GM18907 (cell line): Measurements from ENCODE around the gene PDE6B.
"Not testable (repeated sequence)": the region's sequence is repeated elsewhere in the genome, so short reads cannot be mapped to it uniquely, and the experiment has no call there.

Source experiments
- ATAC-seq: cut with Tn5 transposase; IDR thresholded peaks from one replicate; pipeline ENCODE4 v1.9.1; 2021; ENCODE audit warnings: mild to moderate bottlenecking, moderate library complexity; ENCODE audit not compliant: unreplicated experiment

The PDE6B gene

GRCh38 chr4:635066-635835 is 9.9 kb downstream of the PDE6B start:
- ATAC-seq = not testable (repeated sequence)

DNA sequence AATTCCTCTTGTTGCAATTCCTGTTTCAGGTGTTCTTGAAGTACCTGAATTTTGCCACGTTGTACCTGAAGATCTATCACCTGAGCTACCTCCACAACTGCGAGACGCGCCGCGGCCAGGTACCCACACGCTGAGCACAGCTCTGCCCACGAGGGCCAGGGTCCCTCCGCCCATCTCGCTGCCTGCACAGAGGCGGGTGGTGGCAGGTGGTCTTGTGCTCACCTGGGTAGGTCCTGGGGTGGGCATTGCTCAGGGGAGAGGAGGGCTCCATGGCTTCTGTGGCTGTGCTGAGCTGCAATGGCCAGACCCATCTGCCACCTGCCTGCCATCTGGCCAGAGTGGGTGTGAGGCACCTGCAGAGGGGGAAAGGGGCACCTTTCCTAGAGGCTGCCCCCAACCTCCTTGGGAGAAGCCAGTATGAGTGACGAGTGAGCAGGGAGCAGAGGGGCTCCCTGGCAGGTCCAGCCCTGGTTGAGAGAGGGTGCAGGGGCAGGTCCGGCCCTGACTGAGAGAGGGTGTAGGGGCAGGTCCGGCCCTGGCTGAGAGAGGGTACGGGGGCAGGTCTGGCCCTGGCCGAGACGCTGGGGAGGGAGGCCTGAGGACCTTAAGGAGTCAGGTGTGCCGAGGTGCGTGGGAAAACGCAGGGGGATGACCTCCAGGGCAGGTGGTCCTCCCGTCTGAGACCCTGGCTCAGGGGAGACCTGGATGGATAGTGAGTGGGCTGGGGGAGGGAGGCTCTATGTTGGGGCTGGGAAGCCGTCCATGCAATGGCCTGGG is 10.7 kb downstream of the PDE6B start:
- no peak for ATAC-seq

DNA sequence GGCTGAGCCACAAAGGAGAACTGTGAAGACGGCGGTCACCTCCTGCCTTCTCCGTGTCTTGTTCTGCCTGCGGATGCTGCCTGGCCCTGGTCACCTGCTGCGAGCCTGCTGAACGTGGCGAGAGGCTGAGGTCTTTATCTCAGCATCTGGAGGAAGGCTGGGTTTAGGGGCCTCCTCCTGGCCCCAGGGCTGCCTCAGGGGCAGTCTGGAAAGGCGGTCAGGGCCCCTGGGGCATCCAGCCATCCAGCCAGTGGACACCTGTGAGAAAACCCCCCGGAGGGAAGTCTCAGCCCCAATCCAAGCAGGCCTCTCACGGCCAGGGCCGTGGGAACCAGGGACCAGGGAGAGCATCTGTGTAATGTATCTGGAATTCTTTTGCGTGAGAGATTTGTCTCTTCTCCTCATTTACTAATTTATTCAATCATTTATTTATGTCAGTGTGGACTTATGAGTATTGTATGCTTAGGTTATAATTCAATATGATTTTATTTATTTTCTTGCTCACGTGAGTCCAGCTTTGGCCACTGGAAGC is 11.3 kb downstream of the PDE6B start:
- ATAC-seq = no peak

- no peak for ATAC-seq
Measured at GRCh38 chr4:637536-638280, 12.3 kb downstream of the PDE6B start.

DNA sequence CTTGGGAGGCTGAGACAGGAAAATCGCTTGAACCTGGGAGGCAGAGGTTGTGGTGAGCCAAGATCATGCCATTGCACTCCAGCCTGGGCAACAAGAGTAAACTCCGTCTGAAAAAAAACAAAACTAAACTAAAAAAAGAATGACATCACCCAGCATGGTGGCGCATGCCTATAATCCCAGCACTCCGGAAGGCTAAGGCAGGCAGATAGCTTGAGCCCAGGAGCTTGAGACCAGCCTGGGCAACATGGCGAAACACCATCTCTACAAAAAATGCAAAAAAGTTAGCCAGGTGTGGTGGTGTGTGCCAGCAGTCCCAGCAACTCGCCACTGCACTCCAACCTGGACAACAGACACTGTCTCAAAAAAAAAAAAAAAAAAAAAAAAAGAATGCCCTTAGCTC is 17.0 kb downstream of the PDE6B start:
- not testable (repeated sequence) for ATAC-seq

- ATAC-seq = no peak
Measured at GRCh38 chr4:646460-646859, 21.1 kb downstream of the PDE6B start.

GRCh38 chr4:647481-647880 is 22.1 kb downstream of the PDE6B start:
- no peak for ATAC-seq

GRCh38 chr4:648579-649292 is 23.4 kb downstream of the PDE6B start:
- ATAC-seq = no peak

DNA sequence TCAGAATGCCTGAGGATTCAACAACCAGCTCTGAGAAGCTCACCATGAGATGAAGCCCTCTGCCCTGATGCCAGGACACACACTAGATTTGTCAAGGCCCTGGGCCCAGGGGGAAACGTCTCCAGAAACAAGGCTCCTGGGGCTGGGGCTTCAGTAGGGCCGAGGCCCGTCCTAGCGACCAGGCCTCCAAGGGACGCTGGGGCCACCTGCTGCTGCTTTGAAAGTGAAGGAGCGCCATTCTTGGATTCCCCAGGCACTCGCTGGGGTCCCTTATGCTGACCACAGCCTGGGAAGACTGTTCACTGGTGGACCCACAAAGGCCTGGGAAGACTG is 23.9 kb downstream of the PDE6B start:
- ATAC-seq = no peak

DNA sequence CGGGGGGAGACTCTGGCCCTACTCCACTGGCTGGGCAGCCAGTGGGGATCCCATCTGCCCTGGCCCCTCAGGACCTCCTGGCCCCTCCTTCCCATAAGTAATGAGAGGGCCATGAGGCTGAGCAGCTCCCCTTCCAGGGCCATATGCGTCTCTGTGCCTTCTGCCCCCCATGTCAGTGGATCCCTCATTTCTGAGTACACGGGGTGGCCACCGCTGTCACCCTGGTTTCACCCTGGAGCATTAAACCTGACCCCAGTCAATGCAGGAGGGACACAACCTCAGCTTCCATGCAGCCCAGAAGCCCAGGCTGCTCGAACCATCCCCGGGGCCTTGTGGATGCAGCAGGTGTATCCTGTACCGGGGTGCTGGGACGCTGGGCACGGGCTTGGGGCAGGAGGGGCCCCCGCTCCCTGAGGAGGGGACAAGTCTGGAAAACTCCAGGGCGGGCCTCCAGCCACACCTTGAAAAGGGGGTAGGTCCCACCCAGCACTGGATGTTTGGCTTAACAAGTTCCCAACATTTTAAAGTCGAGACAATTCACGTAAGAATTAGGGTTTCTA is 24.5 kb downstream of the PDE6B start:
- no peak for ATAC-seq

GRCh38 chr4:650461-650860 is 25.1 kb downstream of the PDE6B start:
- ATAC-seq = no peak

GRCh38 chr4:650951-651883 is 25.8 kb downstream of the PDE6B start:
- no peak for ATAC-seq

DNA sequence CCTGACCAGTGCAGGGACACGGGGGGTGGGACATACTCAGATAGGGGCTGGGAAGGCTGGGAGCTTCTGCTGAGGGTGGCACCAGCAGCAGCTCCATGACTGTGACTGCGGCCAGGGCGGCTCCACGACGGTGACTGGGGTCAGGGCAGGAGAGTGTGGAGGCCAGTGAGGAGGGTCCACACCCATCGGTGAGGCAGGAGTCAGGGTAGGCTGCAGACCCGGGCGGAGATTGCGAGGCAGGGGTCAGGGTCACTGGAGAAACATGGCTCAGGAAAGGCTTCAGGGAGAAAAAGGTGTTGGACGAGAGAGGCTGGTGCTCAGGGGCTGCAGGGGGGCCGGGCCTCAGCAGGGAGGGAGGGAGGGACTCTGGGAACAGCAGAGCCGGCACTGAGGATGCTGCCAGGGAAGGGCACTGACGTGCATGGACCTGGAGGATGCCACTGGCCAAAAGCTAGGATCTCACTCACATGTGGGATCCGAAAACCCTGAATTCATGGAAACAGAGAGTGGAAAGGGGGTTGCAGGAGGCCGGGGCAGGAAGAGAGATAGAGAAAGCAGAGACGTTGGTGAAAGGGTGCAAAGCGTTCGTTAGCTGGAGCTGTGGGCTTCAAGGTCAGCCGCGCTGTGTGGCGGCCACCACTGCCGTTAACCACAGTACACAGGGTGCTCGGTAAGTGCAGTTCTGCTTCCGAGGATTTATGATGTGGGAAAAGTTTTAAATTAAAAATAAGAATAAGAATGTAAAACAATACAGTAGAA is 26.7 kb downstream of the PDE6B start:
- ATAC-seq = no peak

DNA sequence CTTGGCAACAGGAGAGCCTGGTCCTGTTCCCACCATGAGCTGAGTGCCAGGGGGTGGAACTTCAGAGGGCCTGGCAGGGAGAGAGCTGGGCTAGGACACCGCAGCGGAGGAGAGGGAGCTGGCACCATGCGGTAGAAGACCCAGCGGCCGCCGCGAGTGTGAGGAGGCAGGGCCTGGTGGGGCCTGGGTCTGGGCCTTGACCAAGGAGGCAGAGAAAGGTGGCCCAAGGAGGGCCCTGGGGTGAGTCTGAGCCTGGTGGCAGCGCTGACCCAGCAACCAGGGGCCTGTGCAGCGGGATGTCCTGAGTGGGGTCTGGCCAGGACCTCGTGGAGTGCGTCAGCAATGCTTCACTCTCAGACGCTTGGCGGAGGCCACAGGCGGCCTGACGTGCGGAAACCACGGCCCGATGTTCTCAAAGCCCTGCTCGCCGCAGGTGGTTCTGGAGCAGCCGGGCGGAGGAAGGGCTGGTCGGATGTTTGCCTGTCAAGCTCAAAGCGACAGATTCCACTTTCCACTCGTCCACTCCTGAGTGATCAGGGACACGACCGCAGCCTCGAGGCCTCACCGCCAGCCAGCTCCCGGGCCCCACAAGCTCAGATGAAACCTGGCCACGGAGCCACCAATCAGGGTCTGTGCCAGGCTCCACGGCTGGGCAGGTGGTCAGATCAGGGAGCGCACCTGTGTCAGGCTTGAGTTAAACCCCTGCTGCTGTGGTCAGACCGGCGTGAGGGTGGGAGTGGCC is 27.9 kb downstream of the PDE6B start:
- no peak for ATAC-seq

DNA sequence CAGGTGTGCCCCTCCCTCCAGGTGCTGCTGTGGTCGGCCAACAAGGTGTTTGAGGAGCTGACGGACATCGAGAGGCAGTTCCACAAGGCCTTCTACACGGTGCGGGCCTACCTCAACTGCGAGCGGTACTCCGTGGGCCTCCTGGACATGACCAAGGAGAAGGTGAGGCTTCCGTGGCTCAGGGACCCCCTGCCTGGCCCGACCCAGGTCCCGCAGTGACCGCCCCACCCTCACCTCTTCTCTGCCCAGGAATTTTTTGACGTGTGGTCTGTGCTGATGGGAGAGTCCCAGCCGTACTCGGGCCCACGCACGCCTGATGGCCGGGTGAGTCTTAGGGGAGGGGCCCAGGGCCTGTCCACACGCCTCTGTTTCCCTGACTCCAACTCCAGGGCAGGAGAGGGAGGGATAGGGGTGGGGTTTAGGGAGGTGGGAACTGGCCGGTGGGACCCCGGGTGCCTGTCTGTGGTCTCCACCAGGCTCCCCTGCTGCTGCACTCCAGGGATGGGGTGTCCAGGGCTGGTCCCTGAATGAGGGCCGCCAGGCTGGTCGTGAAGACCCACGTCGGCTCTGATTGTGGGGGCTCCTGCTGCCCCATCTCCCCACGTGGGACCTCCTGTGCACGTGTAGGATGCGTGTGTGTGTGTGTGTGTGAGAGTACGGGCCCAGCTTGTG is 28.6 kb downstream of the PDE6B start:
- ATAC-seq = no peak

DNA sequence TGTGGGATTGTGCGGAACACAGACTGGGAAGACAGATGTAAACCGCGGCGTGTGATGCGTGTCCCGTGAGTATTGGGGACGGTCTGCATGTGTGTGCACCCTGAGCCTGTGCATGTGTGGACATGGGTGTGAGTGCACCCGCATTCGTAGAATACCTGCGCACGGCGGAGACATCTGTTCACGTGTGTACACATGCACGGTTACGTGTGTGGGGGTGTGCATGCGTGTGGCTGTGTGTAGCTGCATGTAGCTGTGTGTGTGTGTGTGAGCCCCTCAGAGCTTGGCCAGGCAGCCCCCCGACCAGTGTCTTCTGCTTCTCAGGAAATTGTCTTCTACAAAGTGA is 29.1 kb downstream of the PDE6B start:
- ATAC-seq = no peak

GRCh38 chr4:654871-655463 is 29.6 kb downstream of the PDE6B start:
- no peak for ATAC-seq
